ENCODE results near the gene CYB5R3.
"Not testable (repeated sequence)": the region's sequence is repeated elsewhere in the genome, so short reads cannot be mapped to it uniquely, and the experiment has no call there.

Gene CYB5R3

GRCh38 chr22:42622061-42622710 lies 27.0 kb downstream of the CYB5R3 start:
- no peak for DNase-seq

- DNase-seq, result no peak
Measured at GRCh38 chr22:42621505-42622002, 27.6 kb downstream of the CYB5R3 start.

GRCh38 chr22:42620084-42620483 lies 29.1 kb downstream of the CYB5R3 start:
- no peak for DNase-seq

GRCh38 chr22:42619261-42620063 lies 29.7 kb downstream of the CYB5R3 start:
- no peak for DNase-seq

GRCh38 chr22:42617155-42617983 lies 31.8 kb downstream of the CYB5R3 start:
- no peak for DNase-seq

GRCh38 chr22:42615860-42616175 lies 33.4 kb downstream of the CYB5R3 start:
- DNase-seq, result not testable (repeated sequence)

GRCh38 chr22:42615092-42615859 lies 33.9 kb downstream of the CYB5R3 start:
- peak; percentile 53 to 89 for DNase-seq

- DNase-seq, result peak; percentile 59 to 89
Measured at GRCh38 chr22:42614312-42615091, 34.7 kb downstream of the CYB5R3 start, which contains the start of gene POLDIP3. Gene POLDIP3, minus strand, starts transcription at chr22:42614883. Its CDS starts 26 bp downstream, at chr22:42614857.

- DNase-seq, result no peak
Measured at GRCh38 chr22:42613872-42614301, 35.3 kb downstream of the CYB5R3 start.

GRCh38 chr22:42612336-42612735 lies 36.9 kb downstream of the CYB5R3 start:
- DNase-seq, result no peak

GRCh38 chr22:42611051-42611450 lies 38.1 kb downstream of the CYB5R3 start:
- no peak for DNase-seq

- DNase-seq, result no peak
Measured at GRCh38 chr22:42610186-42610585, 39.0 kb downstream of the CYB5R3 start.

GRCh38 chr22:42608823-42609361 lies 40.3 kb downstream of the CYB5R3 start:
- no peak for DNase-seq

GRCh38 chr22:42608136-42608822 lies 40.9 kb downstream of the CYB5R3 start:
- no peak for DNase-seq

GRCh38 chr22:42607641-42608040 lies 41.6 kb downstream of the CYB5R3 start:
- DNase-seq, result not testable (repeated sequence)

GRCh38 chr22:42604403-42604802 lies 44.8 kb downstream of the CYB5R3 start:
- DNase-seq, result no peak

- DNase-seq, result no peak
Measured at GRCh38 chr22:42603427-42603826, 45.8 kb downstream of the CYB5R3 start.

- no peak for DNase-seq
Measured at GRCh38 chr22:42602470-42602869, 46.7 kb downstream of the CYB5R3 start.

- no peak for DNase-seq
Measured at GRCh38 chr22:42601879-42602465, 47.2 kb downstream of the CYB5R3 start.

GRCh38 chr22:42596863-42597530 lies 52.2 kb downstream of the CYB5R3 start:
- no peak for DNase-seq

All from cerebellar nuclear complex (tissue), 1 donor.